Measurements from ENCODE around the gene CT47A1. TPM values are rescaled to one million over a fixed set of nuclear protein-coding genes. Genes with fewer than 3 reads are reported as not detected.

The CT47A1 gene
- not detected in 2 replicates for total RNA-seq

DNA sequence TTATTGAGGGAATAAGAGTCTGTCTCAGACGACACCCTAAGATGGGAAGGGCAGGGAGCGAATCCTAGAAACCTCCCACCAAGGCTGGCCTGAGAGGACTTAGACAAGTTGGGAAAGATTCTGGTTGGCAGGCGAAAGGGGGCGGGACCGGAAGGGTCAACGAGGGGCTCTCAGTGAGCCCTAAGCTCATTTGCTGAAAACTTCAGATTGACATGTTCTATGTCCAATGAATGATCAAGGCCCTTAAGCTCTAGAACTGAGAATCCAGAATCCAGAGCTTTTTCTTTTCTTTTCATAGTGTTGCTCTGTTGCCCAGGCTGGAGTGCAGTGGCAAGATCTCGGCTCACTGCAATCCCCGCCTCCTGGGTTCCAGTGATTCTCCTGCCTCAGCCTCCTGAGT, at the start of gene CT47A1:
Gene CT47A1 (minus strand): TSS at position 101 of the 400 bp plus-strand sequence. CDS start 231 bp downstream, outside the sequence.

DNA sequence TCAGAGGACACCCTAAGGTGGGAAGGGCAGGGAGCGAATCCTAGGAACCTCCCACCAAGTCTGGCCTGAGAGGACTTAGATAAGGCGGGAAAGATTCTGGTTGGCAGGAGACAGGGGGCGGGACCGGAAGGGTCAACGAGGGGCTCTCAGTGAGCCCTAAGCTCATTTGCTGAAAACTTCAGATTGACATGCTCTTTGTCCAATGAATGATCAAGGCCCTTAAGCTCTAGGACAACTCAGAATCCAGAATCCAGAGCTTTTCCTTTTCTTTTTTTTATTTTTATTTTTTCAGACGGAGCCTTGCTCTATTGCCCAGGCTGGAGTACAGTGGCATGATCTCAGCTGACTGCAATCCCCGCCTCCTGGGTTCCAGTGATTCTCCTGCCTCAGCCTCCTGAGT, 29.1 kb downstream of the CT47A1 start, which contains the start of gene CT47A7:
Gene CT47A7 (minus strand): TSS at position 101 of the 400 bp plus-strand sequence. CDS start 255 bp downstream, outside the sequence.

Other genes starting within 250 kb of the CT47A1 start
- not detected in 2 replicates for gene CT47B1, start 109.9 kb downstream of the CT47A1 start, total RNA-seq
- not detected in 2 replicates for gene CT47A11, start 48.6 kb downstream of the CT47A1 start, total RNA-seq
- gene CT47A10, start 43.7 kb downstream of the CT47A1 start, total RNA-seq, result not detected in 2 replicates
- gene CT47A9, start 38.9 kb downstream of the CT47A1 start, total RNA-seq, result not detected in 2 replicates
- gene CT47A8, start 34.0 kb downstream of the CT47A1 start, total RNA-seq, result not detected in 2 replicates
- not detected in 2 replicates for gene CT47A7, start 29.2 kb downstream of the CT47A1 start, total RNA-seq
- gene CT47A6, start 24.3 kb downstream of the CT47A1 start, total RNA-seq, result not detected in 2 replicates
- not detected in 2 replicates for gene CT47A5, start 19.4 kb downstream of the CT47A1 start, total RNA-seq
- not detected in 2 replicates for gene CT47A4, start 14.6 kb downstream of the CT47A1 start, total RNA-seq
- gene CT47A3, start 9.7 kb downstream of the CT47A1 start, total RNA-seq, result not detected in 2 replicates
- gene CT47A2, start 4.8 kb downstream of the CT47A1 start, total RNA-seq, result not detected in 2 replicates
- 0.99 and 1.2 TPM in 2 replicates for gene GLUD2, start 61.9 kb upstream of the CT47A1 start, total RNA-seq